Measurements from ENCODE around the gene HIPK4.
A peak's percentile ranks its signal among the peaks of the same experiment; 100 is the strongest.
"Not testable (repeated sequence)": the region's sequence is repeated elsewhere in the genome, so short reads cannot be mapped to it uniquely, and the experiment has no call there.

Gene HIPK4

GRCh38 chr19:40389404-40390083, 437 bp downstream of the HIPK4 start:
- DNase-seq: no peak

- DNase-seq: no peak
Observed at GRCh38 chr19:40388481-40388880, 1.5 kb downstream of the HIPK4 start.

- DNase-seq: no peak
Observed at GRCh38 chr19:40387155-40387554, 2.8 kb downstream of the HIPK4 start.

GRCh38 chr19:40383668-40384248, 6.2 kb downstream of the HIPK4 start:
- no peak for DNase-seq

GRCh38 chr19:40381321-40381720, 8.7 kb downstream of the HIPK4 start:
- DNase-seq: no peak

- no peak for DNase-seq
Observed at GRCh38 chr19:40380199-40381037, 9.6 kb downstream of the HIPK4 start.

- DNase-seq: no peak
Observed at GRCh38 chr19:40379446-40380198, 10.4 kb downstream of the HIPK4 start.

GRCh38 chr19:40378509-40378908, 11.5 kb downstream of the HIPK4 start:
- no peak for DNase-seq

- no peak for DNase-seq
Observed at GRCh38 chr19:40377876-40378385, 12.1 kb downstream of the HIPK4 start.

GRCh38 chr19:40376286-40376862, 13.6 kb downstream of the HIPK4 start:
- no peak for DNase-seq

- DNase-seq: no peak
Observed at GRCh38 chr19:40374084-40374483, 15.9 kb downstream of the HIPK4 start.

GRCh38 chr19:40371802-40372122, 18.2 kb downstream of the HIPK4 start:
- no peak for DNase-seq

GRCh38 chr19:40370997-40371801, 18.8 kb downstream of the HIPK4 start:
- DNase-seq: no peak

GRCh38 chr19:40370253-40370652, 19.7 kb downstream of the HIPK4 start:
- DNase-seq: not testable (repeated sequence)

GRCh38 chr19:40369797-40370196, 20.2 kb downstream of the HIPK4 start:
- no peak for DNase-seq

GRCh38 chr19:40367577-40368434, 22.2 kb downstream of the HIPK4 start:
- DNase-seq: no peak

- no peak for DNase-seq
Observed at GRCh38 chr19:40366697-40367561, 23.1 kb downstream of the HIPK4 start.

GRCh38 chr19:40365613-40366401, 24.2 kb downstream of the HIPK4 start:
- peak; percentile 43 for DNase-seq

- no peak for DNase-seq
Observed at GRCh38 chr19:40365010-40365409, 25.0 kb downstream of the HIPK4 start.

Data from CD4-positive, alpha-beta T cell treated with Interleukin-21 for 1 hour (primary cell).